GM18951 (cell line): Measurements from ENCODE around the gene UTS2.

Source experiments
- POLR2A ChIP-seq: IDR thresholded peaks from 4 replicates; pipeline ENCODE4 v1.6.1; 2011; ENCODE audit warnings: mild to moderate bottlenecking; ENCODE audit not compliant: insufficient read length, insufficient read depth; ENCODE audit errors: extremely low read depth
- in situ Hi-C: fragments of 300-500 bp; cut with MboI; formaldehyde crosslinking; loops from one replicate; pipeline ENCODE4 v1.12.0; 2022; ENCODE audit warnings: low sequenced_read_pairs, mixed read lengths, inconsistent platforms; ENCODE audit not compliant: unreplicated experiment

Gene UTS2

DNA sequence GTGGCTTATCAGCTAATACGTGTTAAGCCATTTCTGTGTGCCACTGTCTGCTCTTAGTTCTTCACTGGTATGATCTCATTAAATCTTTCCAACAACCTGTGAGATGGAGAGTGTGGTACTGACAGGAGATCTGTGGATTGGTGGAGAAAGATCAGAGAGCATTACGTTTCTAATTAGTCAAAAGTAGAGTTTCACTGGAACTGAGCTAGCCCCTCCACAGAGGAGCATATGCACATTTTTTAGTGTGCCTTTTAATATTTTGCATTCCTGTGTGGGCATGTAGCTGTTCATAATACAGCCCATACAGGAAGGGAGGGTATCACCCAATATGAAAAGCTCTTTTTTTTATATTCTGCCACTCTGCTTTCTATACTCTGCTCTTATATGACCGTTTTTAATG is 31.6 kb downstream of the UTS2 start:
- TF ChIP-seq POLR2A, result no peak
- in situ Hi-C loops, result no loop called here

DNA sequence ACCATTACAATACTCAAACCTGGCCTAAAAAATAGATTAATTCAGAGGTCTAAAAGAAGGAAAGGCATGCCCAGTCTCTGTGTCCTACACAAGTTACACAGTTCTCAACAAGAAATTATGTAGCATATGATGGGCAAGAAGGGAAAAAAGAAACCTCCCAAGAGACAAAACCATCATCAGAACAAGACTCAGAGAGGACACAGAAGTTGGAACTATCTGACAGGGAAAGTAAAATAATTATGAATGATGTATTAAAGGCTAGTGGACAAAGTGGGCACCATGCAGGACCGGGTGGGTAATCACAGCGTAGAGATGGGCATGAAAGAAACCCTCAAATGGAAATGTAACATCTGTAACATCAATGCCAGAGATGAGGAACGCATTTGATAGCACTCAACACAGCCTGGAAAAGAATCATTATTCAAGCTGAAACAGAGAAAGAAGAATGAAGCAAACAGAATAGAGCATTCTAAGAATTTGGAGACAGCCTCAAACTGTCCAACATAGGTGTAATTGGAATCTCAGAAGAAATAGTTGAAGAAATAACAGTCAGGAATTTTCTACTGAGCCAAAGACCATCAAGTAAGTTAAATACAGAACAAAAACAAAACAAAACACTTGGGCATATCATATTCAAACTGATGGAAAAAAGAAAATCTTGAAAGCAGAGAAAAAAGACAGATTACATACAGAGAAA is 39.0 kb downstream of the UTS2 start:
- in situ Hi-C loops, result no loop called here

DNA sequence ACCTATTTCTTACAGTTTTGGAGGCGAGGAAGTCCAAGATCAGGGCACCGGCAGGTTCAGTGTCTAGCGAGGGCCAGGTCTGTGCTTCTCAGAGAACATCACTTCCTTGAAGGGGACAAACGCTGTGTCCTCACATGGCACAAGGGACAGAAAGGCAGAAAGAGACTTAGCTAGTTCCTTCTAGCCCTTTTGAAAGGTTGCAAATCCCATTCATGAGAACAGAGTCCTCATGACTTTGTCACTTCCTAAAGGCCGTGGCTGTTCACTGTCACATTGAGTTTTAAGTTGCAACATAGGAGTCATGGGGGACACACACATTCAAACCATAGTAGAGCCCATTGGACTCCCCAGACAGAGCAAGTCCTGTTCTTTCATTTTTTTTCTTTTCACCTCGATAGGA is 41.4 kb downstream of the UTS2 start:
- in situ Hi-C loops, result no loop called here
- TF ChIP-seq POLR2A, result no peak

More for the DNA sequence above, 39.0 kb downstream of the UTS2 start:
- no peak for TF ChIP-seq POLR2A

DNA sequence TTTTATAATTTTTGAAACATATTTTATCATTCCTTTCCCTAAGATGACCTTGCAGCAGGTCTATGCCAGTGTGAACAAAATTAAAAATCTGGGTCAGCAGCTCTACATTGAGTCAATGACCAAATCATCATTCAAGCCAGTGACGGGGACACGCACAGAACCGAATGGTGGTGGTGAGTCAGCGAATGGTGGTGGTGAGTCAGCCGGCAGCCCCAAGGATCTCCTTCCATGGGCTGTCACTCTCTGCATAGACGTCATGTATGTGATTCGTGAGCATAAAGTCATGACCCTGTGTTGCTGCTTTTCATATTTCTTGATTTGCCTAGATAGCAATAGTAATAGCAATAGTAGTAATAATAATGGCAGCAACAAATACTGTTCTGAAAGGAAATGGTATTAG is 42.5 kb downstream of the UTS2 start:
- in situ Hi-C loops, result no loop called here
- no peak for TF ChIP-seq POLR2A

DNA sequence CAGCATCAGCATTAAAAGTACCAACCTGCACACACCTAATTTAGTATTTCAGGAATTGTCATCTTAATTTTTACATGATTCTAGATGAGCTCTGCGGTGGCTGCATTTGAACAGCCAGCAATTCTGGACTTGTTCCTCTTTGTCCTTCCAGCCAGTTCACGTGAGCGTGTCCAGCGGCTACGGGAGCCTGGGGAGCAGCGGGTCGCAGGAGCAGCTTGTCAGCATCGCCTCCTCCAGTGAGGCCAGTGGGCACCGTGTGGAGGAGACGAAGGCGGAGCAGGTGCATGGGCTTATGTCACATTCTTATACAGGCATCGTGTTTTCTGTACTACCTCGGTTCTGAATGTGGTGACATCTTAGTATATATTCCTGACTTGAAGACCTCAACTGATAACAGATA is 43.1 kb downstream of the UTS2 start:
- TF ChIP-seq POLR2A, result no peak
- in situ Hi-C loops, result no loop called here

DNA sequence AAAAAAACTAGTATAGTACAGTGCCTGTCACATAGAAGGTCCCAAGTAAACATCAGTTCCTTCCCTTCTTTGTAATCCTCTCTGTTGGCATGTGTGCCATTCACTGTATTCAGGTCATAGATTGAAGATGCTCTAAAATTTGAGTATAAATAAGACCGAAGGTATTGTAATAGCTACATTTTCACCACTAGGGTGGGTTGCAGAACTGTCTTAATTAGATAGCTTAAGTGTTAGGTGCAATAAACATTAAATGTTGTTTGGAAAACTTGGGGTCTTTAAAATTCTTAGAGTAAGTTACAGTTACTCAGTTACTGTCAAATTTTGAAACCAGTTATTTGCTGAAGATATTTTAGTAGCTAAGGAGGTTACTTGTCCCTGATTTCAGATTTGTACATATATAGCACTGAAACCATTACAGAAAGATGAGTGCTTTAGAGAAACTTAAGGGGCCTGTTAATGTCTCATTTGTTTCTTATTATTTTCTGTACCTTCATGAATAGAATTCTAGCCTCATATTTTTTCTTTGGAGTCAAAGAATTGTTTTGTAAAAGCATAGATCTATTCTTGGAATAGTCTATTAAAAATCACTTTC is 44.5 kb downstream of the UTS2 start:
- in situ Hi-C loops, result no loop called here
- no peak for TF ChIP-seq POLR2A

DNA sequence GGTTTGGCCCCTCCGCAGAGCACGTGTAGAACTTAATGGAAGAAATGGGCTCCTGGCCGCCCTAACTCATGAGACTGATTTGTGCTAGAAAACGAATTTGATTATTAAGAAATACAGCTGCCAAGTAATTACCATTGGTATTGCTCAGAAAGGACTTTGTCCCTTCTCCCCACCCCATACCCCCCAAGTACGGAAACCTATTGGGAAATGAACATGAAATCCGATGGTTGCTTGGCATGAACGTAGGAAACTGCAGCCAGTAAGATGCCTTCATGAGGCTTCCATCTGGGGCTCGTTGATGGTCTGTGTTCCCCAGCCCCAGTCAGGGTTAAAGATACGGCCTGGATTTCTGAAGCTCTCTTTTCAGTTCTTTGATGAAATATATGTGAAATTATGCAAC is 47.4 kb downstream of the UTS2 start:
- in situ Hi-C loops, result no loop called here
- TF ChIP-seq POLR2A, result no peak
